GOT3 (cell line): Measurements from ENCODE around the gene SLC5A12.
"Not testable (repeated sequence)": the region's sequence is repeated elsewhere in the genome, so short reads cannot be mapped to it uniquely, and the experiment has no call there.

Experiments
- DNase-seq: peaks from one replicate; lab custom pipeline; 2025; ENCODE audit warnings: mixed read lengths; lab: John Stamatoyannopoulos, UW

SLC5A12 gene

GRCh38 chr11:26651916-26652315, 69.9 kb downstream of the SLC5A12 start:
- DNase-seq = no peak

DNA sequence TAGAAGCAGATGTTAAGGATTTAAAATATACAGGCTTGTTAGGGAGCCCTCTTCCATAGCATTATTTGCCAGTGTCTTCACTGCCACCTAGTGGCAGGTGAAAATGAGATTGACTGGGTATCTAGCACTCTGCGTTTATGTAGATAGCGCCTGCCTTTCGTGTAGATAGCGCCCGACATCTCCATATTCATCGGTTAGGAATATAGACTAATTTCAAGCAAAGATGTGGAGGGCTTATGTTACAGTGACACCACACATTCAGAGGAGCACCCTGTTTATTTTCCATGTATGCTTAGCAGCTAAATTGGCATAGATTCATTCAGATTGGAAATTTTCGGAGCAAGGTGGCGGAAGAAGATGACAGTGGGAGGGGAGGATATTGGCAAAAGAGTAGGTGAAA, 72.0 kb downstream of the SLC5A12 start:
- DNase-seq = no peak

DNA sequence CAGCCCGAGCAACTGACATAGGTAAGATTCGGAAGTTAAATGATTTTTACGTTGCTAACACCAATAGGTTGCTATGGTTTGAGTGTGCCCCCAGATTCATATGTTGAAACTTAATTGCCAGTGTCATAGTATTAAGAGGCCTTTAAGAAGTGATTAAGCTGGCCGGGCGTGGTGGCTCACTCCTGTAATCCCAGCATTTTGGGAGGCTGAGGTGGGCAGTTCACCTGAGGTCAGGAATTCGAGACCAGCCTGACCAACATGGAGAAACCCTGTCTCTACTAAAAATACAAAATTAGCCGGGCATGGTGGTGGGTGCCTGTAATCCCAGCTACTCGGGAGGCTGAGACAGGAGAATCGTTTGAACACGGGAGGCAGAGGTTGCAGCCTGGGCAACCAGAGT, 78.5 kb downstream of the SLC5A12 start:
- not testable (repeated sequence) for DNase-seq

GRCh38 chr11:26632691-26633159, 89.1 kb downstream of the SLC5A12 start:
- no peak for DNase-seq

GRCh38 chr11:26626346-26626745, 95.5 kb downstream of the SLC5A12 start:
- no peak for DNase-seq

DNA sequence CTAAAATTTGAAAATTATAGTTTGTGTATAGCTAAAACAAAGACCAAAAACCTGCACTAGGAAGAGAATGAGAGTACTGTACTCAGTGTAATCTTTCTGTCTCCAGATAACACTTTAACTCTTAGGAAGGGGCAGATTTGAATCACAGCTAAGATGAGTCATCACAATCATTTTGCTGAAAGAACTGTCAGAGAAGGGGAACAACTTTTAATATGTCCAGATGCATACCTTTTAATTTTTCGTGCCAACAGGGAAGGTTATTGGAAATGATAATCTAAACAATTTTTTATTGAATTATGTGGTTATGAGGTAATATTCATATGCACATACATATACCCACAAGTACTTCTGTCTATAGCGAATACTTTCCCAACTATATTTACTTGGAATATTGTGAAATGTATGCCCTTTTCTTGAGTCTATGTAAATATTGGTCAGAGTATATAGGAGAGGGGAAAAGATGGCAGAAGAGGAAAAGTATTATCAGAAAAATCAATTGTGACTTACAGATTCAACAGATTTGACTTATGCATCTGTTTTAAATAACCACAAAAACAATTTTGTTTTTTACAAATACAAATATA, 98.7 kb downstream of the SLC5A12 start:
- no peak for DNase-seq

DNA sequence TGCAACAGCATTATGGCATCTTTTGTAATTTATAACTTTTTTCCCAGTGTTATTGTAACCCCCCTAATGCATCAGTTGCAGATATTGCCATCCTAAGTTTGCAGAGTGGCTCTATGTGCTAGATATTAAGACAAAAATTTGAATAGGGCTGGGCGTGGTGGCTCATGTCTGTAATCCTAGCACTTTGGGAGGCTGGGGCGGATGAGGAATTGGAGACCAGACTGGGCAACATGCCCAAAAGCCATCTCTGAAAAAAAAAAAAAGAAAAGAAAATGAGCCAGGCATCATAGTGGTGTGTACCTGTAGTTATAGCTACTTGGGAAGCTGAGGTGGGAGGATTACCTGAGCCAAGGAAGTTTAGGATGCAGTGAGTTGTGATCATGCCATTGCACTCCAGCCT, 99.7 kb downstream of the SLC5A12 start:
- DNase-seq = no peak

- DNase-seq = no peak
Measured at GRCh38 chr11:26621132-26621531, 100.7 kb downstream of the SLC5A12 start.

DNA sequence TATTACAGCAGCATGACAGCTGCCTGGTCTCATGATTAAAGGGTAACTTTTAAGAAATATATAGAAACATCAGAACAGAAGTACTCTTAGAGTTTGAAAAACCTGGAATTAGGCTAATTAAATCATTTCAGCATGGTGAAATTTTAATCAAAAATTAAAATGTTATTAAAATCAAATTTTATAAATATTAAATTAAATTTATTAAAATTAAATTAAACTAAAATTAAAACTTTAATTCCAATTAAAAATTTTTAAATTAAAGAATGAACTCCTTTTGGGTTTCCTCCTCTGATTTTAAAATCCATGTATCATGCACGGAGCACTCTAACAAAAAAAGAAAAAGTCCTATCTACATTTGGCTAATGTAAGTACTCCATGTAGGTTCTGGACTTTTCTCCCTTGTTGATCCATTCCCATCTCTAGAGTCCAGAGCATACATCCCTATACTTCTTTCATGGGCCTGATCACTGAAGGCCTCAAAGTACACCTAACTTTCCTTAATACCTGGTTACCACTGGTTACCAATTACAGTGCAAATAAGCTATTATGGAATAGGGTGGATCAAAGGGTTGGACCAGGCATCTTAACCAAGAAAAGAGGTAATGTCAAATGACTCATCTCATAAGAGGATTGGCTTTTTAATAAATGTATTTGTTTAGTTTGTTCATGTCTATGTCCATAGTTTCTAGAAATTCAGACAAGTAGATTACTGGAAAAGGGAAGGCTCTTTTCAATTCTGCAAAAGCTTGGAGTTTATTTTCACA, 101.4 kb downstream of the SLC5A12 start:
- no peak for DNase-seq

GRCh38 chr11:26618441-26618840, 103.4 kb downstream of the SLC5A12 start:
- DNase-seq = no peak
